ENCODE data around the gene ADRM1.

ADRM1 gene

GRCh38 chr20:62298577-62299249 is 4.1 kb upstream of the ADRM1 start:
- no peak for DNase-seq (ENCODE audit: low read depth)

- DNase-seq (ENCODE audit: low read depth) = no peak
These were observed 3.0 kb upstream of the ADRM1 start for GRCh38 chr20:62299666-62300236.

- DNase-seq (ENCODE audit: low read depth) = no peak
These were observed 2.5 kb upstream of the ADRM1 start for GRCh38 chr20:62300319-62300718.

GRCh38 chr20:62301111-62301668 is 1.6 kb upstream of the ADRM1 start:
- no peak for DNase-seq (ENCODE audit: low read depth)

- peak; percentile 81 for DNase-seq (ENCODE audit: low read depth)
These were observed 940 bp upstream of the ADRM1 start for GRCh38 chr20:62301773-62302340.

- no peak for DNase-seq (ENCODE audit: low read depth)
These were observed 204 bp downstream of the ADRM1 start for GRCh38 chr20:62303062-62303339.

GRCh38 chr20:62303340-62304226 is 786 bp downstream of the ADRM1 start:
- no peak for DNase-seq (ENCODE audit: low read depth)

- no peak for DNase-seq (ENCODE audit: low read depth)
These were observed 1.7 kb downstream of the ADRM1 start for GRCh38 chr20:62304331-62305148.

- no peak for DNase-seq (ENCODE audit: low read depth)
These were observed 2.5 kb downstream of the ADRM1 start for GRCh38 chr20:62305149-62305764.

- DNase-seq (ENCODE audit: low read depth) = no peak
These were observed 3.1 kb downstream of the ADRM1 start for GRCh38 chr20:62305765-62306413.

GRCh38 chr20:62306414-62307187 is 3.8 kb downstream of the ADRM1 start:
- no peak for DNase-seq (ENCODE audit: low read depth)

- DNase-seq (ENCODE audit: low read depth) = no peak
These were observed 4.7 kb downstream of the ADRM1 start for GRCh38 chr20:62307226-62308101.

- no peak for DNase-seq (ENCODE audit: low read depth)
These were observed 5.5 kb downstream of the ADRM1 start for GRCh38 chr20:62308102-62308822.

GRCh38 chr20:62309198-62309944 is 6.6 kb downstream of the ADRM1 start:
- DNase-seq (ENCODE audit: low read depth) = no peak

- DNase-seq (ENCODE audit: low read depth) = no peak
These were observed 7.4 kb downstream of the ADRM1 start for GRCh38 chr20:62309947-62310756.

GRCh38 chr20:62310757-62311121 is 7.9 kb downstream of the ADRM1 start:
- DNase-seq (ENCODE audit: low read depth) = no peak

GRCh38 chr20:62311150-62311549 is 8.4 kb downstream of the ADRM1 start:
- no peak for DNase-seq (ENCODE audit: low read depth)

Measured in T follicular helper cell (primary cell).